Measurements from ENCODE around the gene BRME1. TPM values are rescaled to one million over a fixed set of nuclear protein-coding genes. Genes with fewer than 3 reads are reported as not detected.

Gene BRME1
- total RNA-seq, 1 donor from 2014 or later: 0.68 TPM

- H3K9me3 Mint-ChIP-seq (ENCODE audit: unreplicated experiment): no peaks in the 10 kb centered on the region
Observed at GRCh38 chr19:13934785-13935109, 28.8 kb upstream of the BRME1 start.

GRCh38 chr19:13932911-13933393 is 27.0 kb upstream of the BRME1 start:
- TF ChIP-seq CTCF (IDR thresholded peaks at IDR 0.05; ENCODE audit: insufficient read depth, low read depth, low read length): no peak
- no peak for TF ChIP-seq EZH2 (IDR thresholded peaks at IDR 0.05; ENCODE audit: insufficient read depth, low read length)
- Mint-ChIP-seq H3K36me3 (ENCODE audit: low read depth, unreplicated experiment) (peaks cover 7% of the 10 kb centered on the region), H3K27me3 (ENCODE audit: low read depth, unreplicated experiment) (peaks cover 8% of the 10 kb centered on the region), H3K4me3 (ENCODE audit: unreplicated experiment) (no peak overlapping the region), H3K4me1 (ENCODE audit: low read depth, unreplicated experiment) (peaks cover 2% of the 10 kb centered on the region), H3K27ac (ENCODE audit: unreplicated experiment) (no peak overlapping the region), H3K9me3 (ENCODE audit: unreplicated experiment) (no peaks in the 10 kb centered on the region)
- H3K4me3 ChIP-seq (ENCODE audit: insufficient read depth, low read depth, low read length): no peak overlapping the region
- no peak overlapping the region for H3K27ac ChIP-seq (ENCODE audit: low read depth, low read length)
- DNase-seq (ENCODE audit: low read depth): no peak
- no peaks in the 10 kb centered on the region for H3K79me2 ChIP-seq (ENCODE audit: insufficient read depth, low read length)
- peaks cover 7% of the 10 kb centered on the region for H4K20me1 ChIP-seq (ENCODE audit: insufficient read depth, low read length)
- H3K4me1 ChIP-seq (ENCODE audit: insufficient read depth, low read length): peaks cover 6% of the 10 kb centered on the region
- H3K4me2 ChIP-seq (ENCODE audit: low read length): no peak overlapping the region
- FAIRE-seq: no peak
- no peaks in the 10 kb centered on the region for H3K9me3 ChIP-seq (ENCODE audit: insufficient read depth, low read depth, low read length)
- H3K9ac ChIP-seq (ENCODE audit: low read length): no peak overlapping the region
- no peaks in the 10 kb centered on the region for H3K36me3 ChIP-seq (ENCODE audit: insufficient read depth, low read length)
- peaks cover 4% of the 10 kb centered on the region for H3K27me3 ChIP-seq (ENCODE audit: insufficient read depth, low read length)
- H2AFZ ChIP-seq (ENCODE audit: low read depth, low read length): no peak overlapping the region

More at GRCh38 chr19:13934785-13935109, 28.8 kb upstream of the BRME1 start:
- TF ChIP-seq EZH2 (IDR thresholded peaks at IDR 0.05; ENCODE audit: insufficient read depth, low read length): no peak
- no peak for TF ChIP-seq CTCF (IDR thresholded peaks at IDR 0.05; ENCODE audit: insufficient read depth, low read depth, low read length)
- Histone ChIP-seq H3K4me3 (ENCODE audit: insufficient read depth, low read depth, low read length) (no peak overlapping the region), H3K9ac (ENCODE audit: low read length) (no peak overlapping the region), H3K79me2 (ENCODE audit: insufficient read depth, low read length) (no peaks in the 10 kb centered on the region), H4K20me1 (ENCODE audit: insufficient read depth, low read length) (peaks cover 7% of the 10 kb centered on the region), H3K9me3 (ENCODE audit: insufficient read depth, low read depth, low read length) (no peaks in the 10 kb centered on the region), H3K27ac (ENCODE audit: low read depth, low read length) (no peak overlapping the region), H3K4me1 (ENCODE audit: insufficient read depth, low read length) (peaks cover 9% of the 10 kb centered on the region), H3K4me2 (ENCODE audit: low read length) (no peak overlapping the region), H3K27me3 (ENCODE audit: insufficient read depth, low read length) (peaks cover 4% of the 10 kb centered on the region), H2AFZ (ENCODE audit: low read depth, low read length) (no peak overlapping the region), H3K36me3 (ENCODE audit: insufficient read depth, low read length) (no peaks in the 10 kb centered on the region)
- FAIRE-seq (no peak), DNase-seq (ENCODE audit: low read depth) (no peak)
- H3K4me3 Mint-ChIP-seq (ENCODE audit: unreplicated experiment): no peak overlapping the region
- peaks cover 8% of the 10 kb centered on the region for H3K27me3 Mint-ChIP-seq (ENCODE audit: low read depth, unreplicated experiment)
- peaks cover 1% of the 10 kb centered on the region for H3K36me3 Mint-ChIP-seq (ENCODE audit: low read depth, unreplicated experiment)
- no peak overlapping the region for H3K27ac Mint-ChIP-seq (ENCODE audit: unreplicated experiment)
- H3K4me1 Mint-ChIP-seq (ENCODE audit: low read depth, unreplicated experiment): peaks cover 2% of the 10 kb centered on the region

GRCh38 chr19:13932149-13932637 is 26.3 kb upstream of the BRME1 start:
- Histone ChIP-seq H2AFZ (ENCODE audit: low read depth, low read length) (no peak overlapping the region), H3K4me2 (ENCODE audit: low read length) (no peak overlapping the region)
- no peak for FAIRE-seq

More at GRCh38 chr19:13932149-13932637, 26.3 kb upstream of the BRME1 start:
- no peak overlapping the region for H3K27ac Mint-ChIP-seq (ENCODE audit: unreplicated experiment)
- H4K20me1 ChIP-seq (ENCODE audit: insufficient read depth, low read length): peaks cover 7% of the 10 kb centered on the region
- TF ChIP-seq CTCF (IDR thresholded peaks at IDR 0.05; ENCODE audit: insufficient read depth, low read depth, low read length) (no peak), EZH2 (IDR thresholded peaks at IDR 0.05; ENCODE audit: insufficient read depth, low read length) (no peak)
- H3K4me3 Mint-ChIP-seq (ENCODE audit: unreplicated experiment): no peak overlapping the region
- H3K27me3 ChIP-seq (ENCODE audit: insufficient read depth, low read length): peaks cover 4% of the 10 kb centered on the region
- no peak overlapping the region for H3K9ac ChIP-seq (ENCODE audit: low read length)
- H3K4me1 Mint-ChIP-seq (ENCODE audit: low read depth, unreplicated experiment): no peaks in the 10 kb centered on the region
- H3K36me3 ChIP-seq (ENCODE audit: insufficient read depth, low read length): no peaks in the 10 kb centered on the region
- no peak overlapping the region for H3K4me3 ChIP-seq (ENCODE audit: insufficient read depth, low read depth, low read length)
- H3K4me1 ChIP-seq (ENCODE audit: insufficient read depth, low read length): no peaks in the 10 kb centered on the region
- H3K9me3 ChIP-seq (ENCODE audit: insufficient read depth, low read depth, low read length): no peaks in the 10 kb centered on the region
- no peak for DNase-seq (ENCODE audit: low read depth)
- H3K79me2 ChIP-seq (ENCODE audit: insufficient read depth, low read length): no peaks in the 10 kb centered on the region
- H3K36me3 Mint-ChIP-seq (ENCODE audit: low read depth, unreplicated experiment): peaks cover 7% of the 10 kb centered on the region
- peaks cover 7% of the 10 kb centered on the region for H3K27me3 Mint-ChIP-seq (ENCODE audit: low read depth, unreplicated experiment)
- H3K9me3 Mint-ChIP-seq (ENCODE audit: unreplicated experiment): peaks cover 2% of the 10 kb centered on the region
- H3K27ac ChIP-seq (ENCODE audit: low read depth, low read length): no peak overlapping the region
